Measurements from ENCODE around the gene RAG1.

The RAG1 gene

GRCh38 chr11:36591433-36591832, 23.6 kb downstream of the RAG1 start:
- DNase-seq: no peak

- DNase-seq: peak; percentile 88
Measured at GRCh38 chr11:36594316-36594989, 26.6 kb downstream of the RAG1 start, which contains the start of gene IFTAP. Gene IFTAP, plus strand, starts transcription at chr11:36594502. Its CDS starts 15,602 bp downstream, at chr11:36610104.

GRCh38 chr11:36596880-36597279, 29.1 kb downstream of the RAG1 start:
- DNase-seq: no peak

- DNase-seq: no peak
Measured at GRCh38 chr11:36598051-36598450, 30.2 kb downstream of the RAG1 start, which contains the start of gene RAG2. Gene RAG2, minus strand, starts transcription at chr11:36598236. Its CDS starts 4,068 bp downstream, at chr11:36594168.

- no peak for DNase-seq
Measured at GRCh38 chr11:36600180-36600579, 32.4 kb downstream of the RAG1 start.

GRCh38 chr11:36601155-36601554, 33.3 kb downstream of the RAG1 start:
- no peak for DNase-seq

- DNase-seq: no peak
Measured at GRCh38 chr11:36602135-36602534, 34.3 kb downstream of the RAG1 start.

- DNase-seq: no peak
Measured at GRCh38 chr11:36605221-36606216, 37.7 kb downstream of the RAG1 start.

- no peak for DNase-seq
Measured at GRCh38 chr11:36608491-36609199, 40.8 kb downstream of the RAG1 start.

- DNase-seq: no peak
Measured at GRCh38 chr11:36609383-36609782, 41.6 kb downstream of the RAG1 start.

- no peak for DNase-seq
Measured at GRCh38 chr11:36615826-36616225, 48.0 kb downstream of the RAG1 start.

- DNase-seq: no peak
Measured at GRCh38 chr11:36617543-36618362, 49.9 kb downstream of the RAG1 start.

GRCh38 chr11:36618363-36619047, 50.7 kb downstream of the RAG1 start:
- no peak for DNase-seq

GRCh38 chr11:36619502-36619901, 51.7 kb downstream of the RAG1 start:
- no peak for DNase-seq

- DNase-seq: no peak
Measured at GRCh38 chr11:36620246-36620645, 52.4 kb downstream of the RAG1 start.

- DNase-seq: no peak
Measured at GRCh38 chr11:36622431-36623136, 54.8 kb downstream of the RAG1 start.

GRCh38 chr11:36623494-36623893, 55.7 kb downstream of the RAG1 start:
- no peak for DNase-seq

GRCh38 chr11:36627006-36627405, 59.2 kb downstream of the RAG1 start:
- DNase-seq: no peak

- DNase-seq: no peak
Measured at GRCh38 chr11:36627471-36627870, 59.7 kb downstream of the RAG1 start.

GRCh38 chr11:36628141-36628540, 60.3 kb downstream of the RAG1 start:
- no peak for DNase-seq

- no peak for DNase-seq
Measured at GRCh38 chr11:36628765-36629244, 61.0 kb downstream of the RAG1 start.

All from NCI-H1417 treated with DMSO at 0.1 percent for 48 hours (cell line).